ENCODE results near the gene ADGRV1.
"Not testable (repeated sequence)": the region's sequence is repeated elsewhere in the genome, so short reads cannot be mapped to it uniquely, and the experiment has no call there.

The ADGRV1 gene

GRCh38 chr5:90593083-90593482, 34.5 kb downstream of the ADGRV1 start:
- not testable (repeated sequence) for DNase-seq (ENCODE audit: low read depth)

DNA sequence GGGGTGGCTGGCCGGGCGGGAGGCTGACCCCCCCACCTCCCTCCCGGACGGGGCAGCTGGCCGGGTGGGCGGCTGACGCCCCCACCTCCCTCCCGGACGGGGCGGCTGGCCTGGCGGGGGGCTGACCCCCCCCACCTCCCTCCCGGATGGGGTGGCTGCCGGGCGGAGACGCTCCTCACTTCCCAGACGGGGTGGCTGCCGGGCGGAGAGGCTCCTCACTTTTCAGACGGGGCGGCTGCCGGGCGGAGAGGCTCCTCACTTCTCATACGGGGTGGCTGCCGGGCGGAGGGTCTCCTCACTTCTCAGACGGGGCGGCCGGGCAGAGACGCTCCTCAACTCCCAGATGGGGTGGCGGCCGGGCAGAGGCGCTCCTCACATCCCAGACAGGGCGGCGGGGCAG, 37.2 kb downstream of the ADGRV1 start:
- DNase-seq (ENCODE audit: low read depth), result not testable (repeated sequence)

- no peak for DNase-seq (ENCODE audit: low read depth)
Observed at GRCh38 chr5:90598293-90598692, 39.7 kb downstream of the ADGRV1 start.

DNA sequence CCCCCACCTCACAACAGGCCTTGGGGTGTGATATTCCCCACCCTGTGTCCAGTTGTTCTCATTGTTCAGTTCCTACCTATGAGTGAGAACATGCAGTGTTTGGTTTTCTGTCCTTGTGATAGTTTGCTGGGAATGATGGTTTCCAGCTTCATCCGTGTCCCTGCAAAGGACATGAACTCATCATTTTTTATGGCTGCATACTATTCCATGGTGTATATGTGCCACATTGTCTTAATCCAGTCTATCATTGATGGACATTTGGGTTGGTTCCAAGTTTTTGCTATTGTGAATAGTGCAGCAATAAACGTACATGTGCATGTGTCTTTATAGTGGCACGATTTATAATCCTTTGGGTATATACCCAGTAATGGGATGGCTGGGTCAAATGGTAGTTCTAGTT, 41.7 kb downstream of the ADGRV1 start:
- DNase-seq (ENCODE audit: low read depth), result not testable (repeated sequence)

DNA sequence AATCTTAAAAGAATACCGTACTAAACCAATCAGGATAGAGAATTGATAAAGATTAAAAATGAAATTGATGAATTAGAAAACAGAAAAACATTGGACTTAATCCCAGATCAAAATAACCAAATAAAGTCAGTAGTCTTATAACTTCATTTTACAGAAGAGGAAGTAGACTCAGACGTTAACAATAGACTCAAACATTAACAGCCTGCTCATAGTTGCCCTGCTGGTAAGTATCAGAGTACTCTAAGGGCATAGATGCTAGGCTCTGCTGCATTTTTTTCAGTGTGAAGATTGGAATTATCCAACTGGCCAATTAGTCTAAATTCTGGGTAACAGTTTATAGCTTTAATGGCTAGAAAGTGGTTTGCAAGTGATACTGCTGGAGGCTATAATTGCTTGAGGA, 42.9 kb downstream of the ADGRV1 start:
- DNase-seq (ENCODE audit: low read depth), result no peak

DNA sequence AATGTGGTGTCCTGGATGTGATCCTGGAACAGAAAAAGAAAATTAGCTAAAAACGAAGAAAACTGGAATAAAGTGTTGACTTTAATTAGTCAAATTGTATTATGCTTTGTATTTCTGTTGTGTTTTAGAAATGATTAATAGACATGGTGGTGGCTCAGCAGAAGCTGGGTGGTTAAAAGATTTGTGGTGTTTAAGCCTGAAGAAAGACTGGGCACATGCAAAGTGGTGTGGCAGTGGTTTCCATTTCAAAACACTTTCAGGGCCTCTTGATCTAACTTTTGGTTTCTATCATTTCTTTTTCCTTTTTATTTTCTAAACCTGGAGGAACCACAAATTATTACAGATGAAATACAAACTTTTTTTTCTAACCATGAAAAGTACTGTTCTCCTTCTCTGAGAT, 44.1 kb downstream of the ADGRV1 start:
- DNase-seq (ENCODE audit: low read depth), result no peak

- DNase-seq (ENCODE audit: low read depth), result no peak
Observed at GRCh38 chr5:90606539-90606938, 47.9 kb downstream of the ADGRV1 start.

DNA sequence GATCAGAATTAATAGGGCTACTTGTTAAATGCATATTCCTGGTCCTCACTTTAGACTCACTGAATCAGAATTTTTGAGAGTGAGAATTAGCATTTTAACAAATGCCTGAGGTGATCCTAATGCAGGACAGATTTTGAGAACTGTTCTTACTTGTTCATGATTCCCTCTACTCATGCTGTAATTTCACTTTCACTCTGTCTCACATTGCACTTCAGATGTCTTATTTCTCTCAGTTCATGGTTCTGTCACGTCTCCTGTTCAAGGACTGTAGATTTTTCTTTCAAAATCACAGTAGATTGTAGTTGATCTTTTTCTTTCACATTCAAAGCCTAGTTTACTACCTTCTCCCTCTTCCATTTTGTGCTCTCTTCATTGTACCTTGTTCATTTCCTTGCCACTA, 54.3 kb downstream of the ADGRV1 start:
- no peak for DNase-seq (ENCODE audit: low read depth)

GRCh38 chr5:90613459-90613858, 54.9 kb downstream of the ADGRV1 start:
- DNase-seq (ENCODE audit: low read depth), result no peak

- DNase-seq (ENCODE audit: low read depth), result no peak
Observed at GRCh38 chr5:90613918-90614504, 55.4 kb downstream of the ADGRV1 start.

DNA sequence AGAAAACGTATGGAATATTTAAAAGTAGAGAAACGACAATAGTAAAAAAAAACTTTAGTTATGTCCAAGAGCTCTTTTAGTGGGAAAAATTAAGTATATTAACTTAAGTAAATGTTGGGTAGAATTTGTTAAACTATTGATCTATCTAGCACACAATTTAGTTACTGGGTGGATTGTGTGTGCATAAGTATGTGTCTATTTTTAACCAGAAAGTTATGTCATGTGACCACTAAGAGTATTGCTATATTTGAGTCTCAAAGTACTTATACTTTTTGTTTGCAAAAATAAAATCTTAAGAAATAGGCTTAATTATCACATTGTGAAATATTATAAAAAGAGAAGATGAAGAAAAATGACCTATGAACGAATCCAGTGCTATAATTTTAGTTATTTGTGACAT, 56.8 kb downstream of the ADGRV1 start:
- DNase-seq (ENCODE audit: low read depth), result no peak

GRCh38 chr5:90618071-90618470, 59.5 kb downstream of the ADGRV1 start:
- no peak for DNase-seq (ENCODE audit: low read depth)

GRCh38 chr5:90619762-90620161, 61.2 kb downstream of the ADGRV1 start:
- DNase-seq (ENCODE audit: low read depth), result not testable (repeated sequence)

DNA sequence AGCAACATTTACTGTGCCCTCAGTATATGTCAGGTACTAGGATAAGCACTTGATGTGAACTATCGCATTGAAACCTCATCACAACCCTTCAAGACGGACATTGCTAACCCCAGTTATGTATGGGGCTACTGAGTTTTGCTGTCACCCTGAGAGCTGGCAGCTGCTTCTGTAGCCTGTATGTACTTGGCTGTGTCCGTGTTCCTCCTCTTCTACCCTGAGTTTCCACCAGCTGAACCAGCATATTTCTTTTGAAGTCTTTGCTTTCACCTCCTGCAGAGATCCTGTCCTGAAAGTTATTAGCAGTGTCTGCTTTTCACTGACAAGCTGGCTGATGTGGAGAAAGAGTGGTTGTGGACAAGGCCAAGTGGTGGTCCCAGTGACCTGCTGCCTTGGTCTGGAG, 63.3 kb downstream of the ADGRV1 start:
- DNase-seq (ENCODE audit: low read depth), result no peak

GRCh38 chr5:90626493-90626892, 67.9 kb downstream of the ADGRV1 start:
- DNase-seq (ENCODE audit: low read depth), result no peak

GRCh38 chr5:90628492-90628891, 69.9 kb downstream of the ADGRV1 start:
- no peak for DNase-seq (ENCODE audit: low read depth)

GRCh38 chr5:90632791-90633190, 74.2 kb downstream of the ADGRV1 start:
- no peak for DNase-seq (ENCODE audit: low read depth)

DNA sequence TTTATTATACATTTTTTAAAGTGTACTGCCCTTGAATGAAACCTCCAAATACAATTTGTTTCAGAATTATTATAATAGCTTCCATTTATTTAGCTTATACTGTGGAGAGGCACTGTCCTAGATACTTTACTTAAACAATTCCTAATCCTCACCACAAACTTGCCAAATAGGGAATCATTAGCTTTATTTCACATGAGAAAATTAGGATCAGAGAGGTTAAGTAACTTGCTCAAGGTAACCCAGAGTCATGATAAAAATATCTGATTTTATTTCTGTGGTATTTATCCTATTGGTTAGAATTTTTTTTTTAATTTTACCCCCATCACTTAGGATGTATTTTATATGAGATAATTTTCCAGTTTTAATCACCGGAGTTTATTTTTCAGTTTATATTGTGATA, 78.4 kb downstream of the ADGRV1 start:
- DNase-seq (ENCODE audit: low read depth), result no peak

DNA sequence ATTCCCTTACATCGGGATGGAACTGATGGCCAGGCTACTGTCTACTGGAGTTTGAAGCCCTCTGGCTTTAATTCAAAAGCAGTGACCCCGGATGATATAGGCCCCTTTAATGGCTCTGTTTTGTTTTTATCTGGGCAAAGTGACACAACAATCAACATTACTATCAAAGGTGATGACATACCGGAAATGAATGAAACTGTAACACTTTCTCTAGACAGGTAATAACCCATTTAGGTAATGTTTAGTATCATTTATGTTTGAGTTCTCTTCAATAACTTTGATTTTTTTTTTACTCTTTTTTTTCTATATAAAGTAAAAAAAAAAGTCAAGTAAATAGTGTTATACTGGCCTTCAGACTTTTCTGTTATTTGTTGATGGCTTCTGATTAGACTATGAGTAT, 79.1 kb downstream of the ADGRV1 start:
- no peak for DNase-seq (ENCODE audit: low read depth)

DNA sequence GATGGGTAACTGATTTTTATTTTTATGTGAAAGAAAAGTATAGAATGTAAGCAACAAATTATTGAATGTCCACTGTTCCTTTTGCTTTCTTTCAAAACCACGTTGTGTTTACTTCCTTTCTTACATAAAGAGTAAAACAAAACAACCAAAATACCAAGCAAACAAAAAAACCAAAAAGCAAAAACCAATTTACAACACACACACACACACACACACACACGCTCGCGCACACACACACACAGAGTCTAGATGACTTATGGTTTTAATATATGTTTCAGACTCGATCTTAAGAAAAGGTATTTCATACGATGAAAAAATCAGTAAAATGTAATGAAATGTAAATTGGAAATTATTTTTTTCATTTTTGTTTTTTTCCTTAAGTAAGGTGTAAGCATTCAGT, 80.3 kb downstream of the ADGRV1 start:
- no peak for DNase-seq (ENCODE audit: low read depth)

- no peak for DNase-seq (ENCODE audit: low read depth)
Observed at GRCh38 chr5:90640484-90641059, 82.0 kb downstream of the ADGRV1 start.

GRCh38 chr5:90641528-90641927, 82.9 kb downstream of the ADGRV1 start:
- DNase-seq (ENCODE audit: low read depth), result no peak

- no peak for DNase-seq (ENCODE audit: low read depth)
Observed at GRCh38 chr5:90642706-90643229, 84.2 kb downstream of the ADGRV1 start.

DNA sequence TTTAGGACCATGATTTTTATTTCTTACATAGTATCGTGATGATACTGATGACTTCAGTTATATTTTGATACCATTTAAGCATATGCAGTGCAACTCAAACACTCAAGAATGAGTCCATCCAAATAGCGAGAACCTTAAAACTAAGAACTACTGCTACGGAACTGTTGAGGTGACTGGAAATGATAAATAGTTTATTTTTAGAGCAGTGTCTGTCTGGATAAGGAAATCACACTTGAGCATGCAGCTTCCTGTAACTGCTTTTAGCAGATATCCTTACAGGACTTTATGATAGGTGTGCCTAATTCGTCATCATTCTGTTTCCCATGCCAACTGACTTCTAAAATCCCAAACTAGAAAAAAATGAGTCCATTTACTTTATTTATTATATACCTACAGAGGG, 85.5 kb downstream of the ADGRV1 start:
- DNase-seq (ENCODE audit: low read depth), result no peak
